Astrocyte (in vitro differentiated cells and primary cell): ENCODE measurements around the gene MTA1. TPM values are rescaled to one million over a fixed set of nuclear protein-coding genes. Genes with fewer than 3 reads are reported as not detected.

Source experiments
- DNase-seq: peaks from one replicate; pipeline ENCODE4 v3.0.0-alpha.2; 2010; ENCODE audit warnings: low read depth
- FAIRE-seq: peaks from 2 replicates; lab custom pipeline; 2011; peaks lifted over from hg19 to GRCh38; lab: Jason Lieb, UNC
- H2AFZ ChIP-seq: 2 replicates; pipeline ENCODE4 v1.6.0; 2012; ENCODE audit warnings: low read depth, low read length, inconsistent platforms
- H3K27ac ChIP-seq: 2 replicates; pipeline ENCODE4 v1.5.1; 2011; ENCODE audit warnings: low read depth, low read length, inconsistent platforms
- H3K27me3 ChIP-seq: 2 replicates; pipeline ENCODE4 v1.6.0; 2011; ENCODE audit warnings: low read length, inconsistent platforms; ENCODE audit not compliant: insufficient read depth
- H3K36me3 ChIP-seq: 2 replicates; pipeline ENCODE4 v1.5.1; 2011; ENCODE audit warnings: low read length, inconsistent platforms; ENCODE audit not compliant: insufficient read depth
- H3K4me1 ChIP-seq: 2 replicates; pipeline ENCODE4 v1.5.1; 2011; ENCODE audit warnings: low read length, inconsistent platforms; ENCODE audit not compliant: insufficient read depth
- H3K4me2 ChIP-seq: 2 replicates; pipeline ENCODE4 v1.6.0; 2012; ENCODE audit warnings: low read length, inconsistent platforms
- H3K4me3 ChIP-seq: 2 replicates; pipeline ENCODE4 v1.5.1; 2011; ENCODE audit warnings: low read depth, mild to moderate bottlenecking, low read length, inconsistent platforms; ENCODE audit not compliant: insufficient read depth
- H3K79me2 ChIP-seq: 2 replicates; pipeline ENCODE4 v1.6.0; 2012; ENCODE audit warnings: mild to moderate bottlenecking, low read length, inconsistent platforms; ENCODE audit not compliant: insufficient read depth
- H3K9ac ChIP-seq: 2 replicates; pipeline ENCODE4 v1.6.0; 2012; ENCODE audit warnings: mild to moderate bottlenecking, low read length, inconsistent platforms
- H3K9me3 ChIP-seq: 2 replicates; pipeline ENCODE4 v1.5.1; 2012; ENCODE audit warnings: low read depth, mild to moderate bottlenecking, low read length, inconsistent platforms; ENCODE audit not compliant: insufficient read depth
- H4K20me1 ChIP-seq: 2 replicates; pipeline ENCODE4 v1.6.0; 2012; ENCODE audit warnings: low read length, inconsistent platforms; ENCODE audit not compliant: insufficient read depth
- H3K27ac Mint-ChIP-seq: one replicate; pipeline ENCODE4 v1.8.0; 2021; ENCODE audit warnings: mild to moderate bottlenecking, mixed read lengths; ENCODE audit not compliant: unreplicated experiment
- H3K27me3 Mint-ChIP-seq: one replicate; pipeline ENCODE4 v1.8.0; 2021; ENCODE audit warnings: low read depth, mixed read lengths; ENCODE audit not compliant: unreplicated experiment
- H3K36me3 Mint-ChIP-seq: one replicate; pipeline ENCODE4 v1.8.0; 2021; ENCODE audit warnings: low read depth, mixed read lengths; ENCODE audit not compliant: unreplicated experiment
- H3K4me1 Mint-ChIP-seq: one replicate; pipeline ENCODE4 v1.8.0; 2021; ENCODE audit warnings: low read depth, mixed read lengths; ENCODE audit not compliant: unreplicated experiment
- H3K4me3 Mint-ChIP-seq: one replicate; pipeline ENCODE4 v1.8.0; 2021; ENCODE audit warnings: mild to moderate bottlenecking, moderate library complexity, mixed read lengths; ENCODE audit not compliant: unreplicated experiment
- H3K9me3 Mint-ChIP-seq: one replicate; pipeline ENCODE4 v1.8.0; 2021; ENCODE audit warnings: mild to moderate bottlenecking, mixed read lengths; ENCODE audit not compliant: unreplicated experiment
- EZH2 ChIP-seq: IDR thresholded peaks from 2 replicates; pipeline ENCODE4 v1.6.1; 2012; ENCODE audit warnings: mild to moderate bottlenecking, low read length, inconsistent platforms; ENCODE audit not compliant: insufficient read depth
- total RNA-seq: library from RNA; stranded (reverse); gene quantifications from 2 replicates; pipeline ENCODE4 v1.2.1, GENCODE V29; 2021
- TF ChIP-seq, protein P1 (sequence below): IDR thresholded peaks from 2 replicates; pipeline ENCODE4 v1.5.1; 2011; ENCODE audit warnings: low read depth, mild to moderate bottlenecking, inconsistent platforms, low read length, moderate library complexity; ENCODE audit not compliant: insufficient read depth

The MTA1 gene
- total RNA-seq, 1 donor from 2014 or later: 111 TPM

DNA sequence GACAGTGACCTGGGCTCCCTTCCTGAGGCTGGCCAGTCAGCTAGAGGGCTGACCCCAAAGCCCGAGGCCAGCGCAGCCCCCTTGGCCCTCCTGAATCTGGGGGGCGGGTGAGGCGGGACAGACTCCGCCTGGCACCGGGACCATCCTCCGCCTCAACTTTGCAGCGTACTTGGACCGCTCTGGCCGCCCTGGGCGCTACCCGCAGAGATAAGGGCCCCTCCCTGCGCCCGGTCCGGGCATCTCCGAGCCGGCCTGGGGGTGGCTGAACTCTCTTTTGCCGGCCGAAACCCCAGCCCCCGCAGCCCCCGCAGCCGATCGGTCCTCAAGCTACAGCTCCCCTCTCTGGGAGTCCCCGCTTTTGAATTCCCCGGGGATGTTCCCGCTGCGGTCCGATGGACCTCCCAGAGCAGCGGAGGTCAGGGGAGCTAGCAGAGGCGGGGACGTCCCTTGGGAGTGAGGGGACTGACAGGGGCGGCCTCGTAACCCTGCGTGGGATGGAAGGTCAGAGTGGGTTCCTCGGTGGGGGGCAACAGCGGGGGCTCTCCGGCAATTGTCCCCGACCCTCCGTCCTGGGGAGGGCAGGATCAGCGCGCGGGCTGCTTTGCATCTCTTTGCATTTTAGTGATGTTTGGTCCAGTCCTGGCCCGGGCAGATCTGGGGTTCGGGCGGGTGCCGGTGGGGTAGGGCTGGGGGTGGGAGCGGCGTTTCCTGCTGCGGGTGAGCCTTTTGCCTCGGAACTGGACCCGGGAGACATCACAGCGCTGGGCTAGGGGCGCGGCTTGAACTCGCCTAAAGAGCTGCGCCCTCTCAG lies 66.7 kb downstream of the MTA1 start, which contains the start of gene CRIP1:
Gene CRIP1, plus strand, starts transcription at position 724 of the 811 bp plus-strand sequence. CDS start 374 bp downstream, outside the sequence.
- no peaks in the 10 kb centered on the region for H3K36me3 Mint-ChIP-seq
- Histone ChIP-seq H3K27ac (no peak within 1 kb of the TSS), H3K36me3 (no peaks in the 10 kb centered on the region), H4K20me1 (no peaks in the 10 kb centered on the region), H2AFZ (no peak within 1 kb of the TSS), H3K4me3 (no peak within 1 kb of the TSS), H3K4me1 (peaks cover 21% of the 10 kb centered on the region), H3K9ac (no peak within 1 kb of the TSS), H3K27me3 (peaks cover 13% of the 10 kb centered on the region), H3K9me3 (no peaks in the 10 kb centered on the region), H3K79me2 (no peaks in the 10 kb centered on the region), H3K4me2 (peak within 1 kb of the TSS; percentile 48)
- peaks cover 3% of the 10 kb centered on the region for H3K27me3 Mint-ChIP-seq
- no peaks in the 10 kb centered on the region for H3K9me3 Mint-ChIP-seq
- FAIRE-seq: no peak
- no peak within 1 kb of the TSS for H3K27ac Mint-ChIP-seq
- H3K4me1 Mint-ChIP-seq: peaks cover 11% of the 10 kb centered on the region
- no peak within 1 kb of the TSS for H3K4me3 Mint-ChIP-seq
- DNase-seq: no peak
- TF ChIP-seq EZH2: peak; percentile 70
- TF ChIP-seq, protein P1, sequence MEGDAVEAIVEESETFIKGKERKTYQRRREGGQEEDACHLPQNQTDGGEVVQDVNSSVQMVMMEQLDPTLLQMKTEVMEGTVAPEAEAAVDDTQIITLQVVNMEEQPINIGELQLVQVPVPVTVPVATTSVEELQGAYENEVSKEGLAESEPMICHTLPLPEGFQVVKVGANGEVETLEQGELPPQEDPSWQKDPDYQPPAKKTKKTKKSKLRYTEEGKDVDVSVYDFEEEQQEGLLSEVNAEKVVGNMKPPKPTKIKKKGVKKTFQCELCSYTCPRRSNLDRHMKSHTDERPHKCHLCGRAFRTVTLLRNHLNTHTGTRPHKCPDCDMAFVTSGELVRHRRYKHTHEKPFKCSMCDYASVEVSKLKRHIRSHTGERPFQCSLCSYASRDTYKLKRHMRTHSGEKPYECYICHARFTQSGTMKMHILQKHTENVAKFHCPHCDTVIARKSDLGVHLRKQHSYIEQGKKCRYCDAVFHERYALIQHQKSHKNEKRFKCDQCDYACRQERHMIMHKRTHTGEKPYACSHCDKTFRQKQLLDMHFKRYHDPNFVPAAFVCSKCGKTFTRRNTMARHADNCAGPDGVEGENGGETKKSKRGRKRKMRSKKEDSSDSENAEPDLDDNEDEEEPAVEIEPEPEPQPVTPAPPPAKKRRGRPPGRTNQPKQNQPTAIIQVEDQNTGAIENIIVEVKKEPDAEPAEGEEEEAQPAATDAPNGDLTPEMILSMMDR: no peak

DNA sequence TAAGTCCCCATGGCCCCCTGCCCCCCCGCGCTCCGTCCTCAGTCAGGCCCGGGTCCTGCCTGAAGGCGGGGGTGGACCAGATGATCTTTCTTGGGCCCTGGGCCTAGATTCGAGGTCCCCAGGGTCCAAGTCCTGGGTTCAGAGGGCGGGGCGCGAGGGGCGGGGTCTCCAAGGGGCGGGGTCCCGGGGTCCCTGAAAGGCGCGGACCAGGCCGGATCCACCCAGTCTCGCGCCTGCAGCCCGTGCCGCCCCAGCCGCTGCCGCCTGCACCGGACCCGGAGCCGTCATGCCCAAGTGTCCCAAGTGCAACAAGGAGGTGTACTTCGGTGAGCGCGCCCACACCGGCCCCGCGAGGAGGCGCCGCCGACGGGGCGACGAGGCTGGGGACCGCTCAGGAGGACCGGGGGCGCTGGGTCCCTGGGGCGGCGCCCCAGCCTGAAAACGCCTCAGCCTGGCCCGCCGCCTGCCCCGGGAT lies 67.4 kb downstream of the MTA1 start:
- Mint-ChIP-seq H3K9me3 (no peaks in the 10 kb centered on the region), H3K36me3 (no peaks in the 10 kb centered on the region), H3K27me3 (peaks cover 3% of the 10 kb centered on the region), H3K4me1 (peaks cover 9% of the 10 kb centered on the region), H3K4me3 (no peak overlapping the region), H3K27ac (no peak overlapping the region)
- Histone ChIP-seq H3K27me3 (peaks cover 13% of the 10 kb centered on the region), H3K4me1 (peaks cover 19% of the 10 kb centered on the region), H3K4me3 (no peak overlapping the region), H3K36me3 (no peaks in the 10 kb centered on the region), H4K20me1 (peaks cover 4% of the 10 kb centered on the region), H3K79me2 (peaks cover 4% of the 10 kb centered on the region), H3K27ac (no peak overlapping the region), H3K4me2 (peak overlapping the region; percentile 48), H3K9ac (no peak overlapping the region), H2AFZ (no peak overlapping the region), H3K9me3 (no peaks in the 10 kb centered on the region)
- no peak for DNase-seq
- TF ChIP-seq, protein P1: no peak
- TF ChIP-seq EZH2: peak; percentile 63
- FAIRE-seq: no peak
